ENCODE measurements around the gene IPO8.

- TF ChIP-seq CTCF (conservative IDR thresholded peaks at IDR 0.05; ENCODE audit: low read depth, low read length), result no peak
- no peak for TF ChIP-seq MXI1 (IDR thresholded peaks at IDR 0.05; ENCODE audit: borderline replicate concordance, low read depth, low read length)
- TF ChIP-seq POLR2A (IDR thresholded peaks at IDR 0.05; ENCODE audit: low read depth, low read length), result no peak
- TF ChIP-seq FOS (IDR thresholded peaks at IDR 0.05; ENCODE audit: low read depth, low read length), result no peak
Measured at GRCh38 chr12:30603129-30603528, 92.5 kb downstream of the IPO8 start.

Measured in IMR-90 (cell line).